Nephron (organoid): ENCODE measurements around the gene COL4A4.
"Not testable (repeated sequence)": the region's sequence is repeated elsewhere in the genome, so short reads cannot be mapped to it uniquely, and the experiment has no call there.

ENCODE experiments used
- H3K27ac Mint-ChIP-seq, 3 experiments: 2 replicates each; pipeline ENCODE4 v1.8.0; 2020; ENCODE audit warnings: mixed read lengths in 3 of 3, mild to moderate bottlenecking in 2 of 3, moderate library complexity in 1 of 3
- H3K27me3 Mint-ChIP-seq: 2 replicates; pipeline ENCODE4 v1.8.0; 2021; ENCODE audit warnings: low read depth, mild to moderate bottlenecking, moderate library complexity, mixed read lengths
- H3K36me3 Mint-ChIP-seq: 2 replicates; pipeline ENCODE4 v1.8.0; 2020; ENCODE audit warnings: low read depth, mixed read lengths
- H3K4me1 Mint-ChIP-seq: 2 replicates; pipeline ENCODE4 v1.8.0; 2020; ENCODE audit warnings: mixed read lengths
- H3K4me3 Mint-ChIP-seq, 3 experiments: 2 replicates each; pipeline ENCODE4 v1.8.0; 2020; ENCODE audit warnings: mild to moderate bottlenecking in 3 of 3, mixed read lengths in 3 of 3, moderate library complexity in 2 of 3
- H3K9me3 Mint-ChIP-seq: 2 replicates; pipeline ENCODE4 v1.8.0; 2020; ENCODE audit warnings: mixed read lengths
- CTCF ChIP-seq, 3 experiments: fragments of 200-600 bp; sonication (generic); IDR thresholded peaks; one replicate each; pipeline ENCODE4 v1.5.0; 2021; ENCODE audit warnings: antibody characterized with exemption in 3 of 3; ENCODE audit not compliant: unreplicated experiment in 3 of 3

Gene COL4A4

DNA sequence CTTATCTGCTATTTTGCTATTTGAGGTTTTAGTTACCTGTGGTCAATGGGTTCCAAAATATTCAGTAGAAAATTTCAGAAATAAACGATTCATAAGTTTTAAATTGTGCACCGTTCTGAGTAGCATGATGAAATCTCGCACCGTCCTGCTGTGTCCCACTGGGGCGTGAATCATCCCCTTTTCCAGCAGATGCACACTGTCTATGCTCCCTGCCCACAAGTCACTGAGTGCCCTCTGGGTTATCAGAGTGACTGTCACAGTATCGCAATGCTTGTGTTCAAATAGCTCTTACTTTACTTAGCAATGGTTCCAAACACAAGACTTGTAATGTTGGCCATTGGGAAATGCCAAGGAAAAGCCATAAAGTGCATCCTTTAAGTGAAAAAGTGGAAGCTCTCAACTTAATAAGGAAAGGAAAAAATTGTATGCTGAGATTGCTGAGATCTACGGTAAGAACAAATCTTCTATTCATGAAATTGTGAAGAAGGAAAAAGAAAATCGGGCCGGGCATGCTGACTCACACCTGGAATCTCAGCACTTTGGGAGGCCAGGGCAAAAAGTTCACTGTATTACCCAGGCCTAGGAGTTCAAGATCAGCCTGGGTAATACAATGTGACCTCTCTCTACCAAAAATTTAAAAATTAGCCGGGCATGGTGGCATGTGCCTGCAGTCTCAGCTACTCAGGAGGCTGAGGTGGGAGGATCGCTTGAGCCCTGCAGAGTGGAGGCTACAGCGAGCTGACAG lies 13.8 kb upstream of the COL4A4 start:
- Mint-ChIP-seq H3K4me1 (peaks cover 4% of the 10 kb centered on the region), H3K27me3 (no peaks in the 10 kb centered on the region), H3K4me3 (no peak overlapping the region), H3K9me3 (no peaks in the 10 kb centered on the region), H3K27ac (no peak overlapping the region), H3K36me3 (no peaks in the 10 kb centered on the region)
- TF ChIP-seq CTCF (IDR thresholded peaks at IDR 0.05; ENCODE audit: unreplicated experiment in 3 of 3): no peak

- H3K36me3 Mint-ChIP-seq, H3K4me3 Mint-ChIP-seq, H3K4me1 Mint-ChIP-seq, H3K27ac Mint-ChIP-seq: not testable (repeated sequence)
- peaks cover 14% of the 10 kb centered on the region for H3K9me3 Mint-ChIP-seq
- H3K27me3 Mint-ChIP-seq: peaks cover 28% of the 10 kb centered on the region
Measured at GRCh38 chr2:227171779-227172178, 7.8 kb upstream of the COL4A4 start.

- Mint-ChIP-seq H3K4me1 (peaks cover 5% of the 10 kb centered on the region), H3K4me3 (peak overlapping the region; percentile 64 to 81 (median 79)), H3K27me3 (peaks cover 84% of the 10 kb centered on the region), H3K9me3 (peaks cover 18% of the 10 kb centered on the region), H3K27ac (no peak overlapping the region), H3K36me3 (no peaks in the 10 kb centered on the region)
- TF ChIP-seq CTCF (IDR thresholded peaks at IDR 0.05; ENCODE audit: unreplicated experiment in 3 of 3): no peak
Measured at GRCh38 chr2:227164763-227165291, 822 bp upstream of the COL4A4 start.

DNA sequence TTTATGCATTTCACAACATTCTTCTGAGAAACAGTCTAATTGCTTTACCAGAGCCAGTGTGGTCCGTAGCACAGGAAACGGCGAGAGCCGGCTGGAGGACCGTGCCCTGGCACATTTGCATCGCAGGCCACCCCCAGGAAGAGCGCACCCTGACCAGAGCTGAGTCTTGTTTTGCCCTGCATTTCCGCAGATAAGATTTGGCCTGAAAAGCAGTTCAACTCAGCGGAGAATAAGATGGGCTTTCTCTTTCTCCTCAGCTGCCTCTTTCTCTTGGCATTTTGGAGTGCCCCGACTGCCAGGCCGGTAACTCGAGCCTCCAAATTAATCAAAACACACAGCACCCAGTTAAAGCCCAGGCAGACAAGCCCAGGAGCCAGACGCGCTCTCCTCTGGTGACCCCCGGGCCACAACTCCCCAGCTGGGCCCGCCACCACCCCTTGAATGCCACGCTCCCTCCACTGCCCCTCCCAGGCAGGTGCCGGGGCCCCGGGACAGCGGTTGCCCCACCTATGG lies 464 bp downstream of the COL4A4 start:
- H3K4me1 Mint-ChIP-seq: peaks cover 5% of the 10 kb centered on the region
- H3K27ac Mint-ChIP-seq: no peak overlapping the region
- TF ChIP-seq CTCF (IDR thresholded peaks at IDR 0.05; ENCODE audit: unreplicated experiment in 3 of 3): no peak
- H3K4me3 Mint-ChIP-seq: peak overlapping the region; percentile 76 to 87 (median 86)
- H3K36me3 Mint-ChIP-seq: no peaks in the 10 kb centered on the region
- H3K27me3 Mint-ChIP-seq: peaks cover 94% of the 10 kb centered on the region
- peaks cover 22% of the 10 kb centered on the region for H3K9me3 Mint-ChIP-seq

DNA sequence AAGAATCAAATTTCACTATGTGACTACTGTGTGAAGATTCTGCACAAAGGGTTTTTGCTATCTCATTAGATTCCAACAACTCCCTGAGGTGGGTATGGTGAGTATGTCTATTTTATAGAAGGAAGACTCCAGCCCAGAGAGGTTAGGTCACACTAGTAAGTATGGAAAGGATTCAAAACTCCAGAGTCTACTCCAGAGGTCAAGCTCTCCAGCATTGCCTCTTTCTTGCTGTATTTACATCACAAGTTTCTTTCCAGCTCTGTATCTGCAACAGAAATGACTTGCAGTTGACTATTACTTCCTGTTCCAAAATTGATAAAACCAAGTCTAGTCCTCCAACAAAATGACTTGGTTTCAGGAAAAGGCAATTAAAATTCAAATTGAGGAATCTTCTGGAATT lies 2.1 kb downstream of the COL4A4 start:
- TF ChIP-seq CTCF (IDR thresholded peaks at IDR 0.05; ENCODE audit: unreplicated experiment in 3 of 3): no peak
- H3K4me1 Mint-ChIP-seq: peaks cover 5% of the 10 kb centered on the region
- H3K27ac Mint-ChIP-seq: no peak overlapping the region
- no peak overlapping the region for H3K4me3 Mint-ChIP-seq
- H3K36me3 Mint-ChIP-seq: no peaks in the 10 kb centered on the region
- peaks cover 17% of the 10 kb centered on the region for H3K9me3 Mint-ChIP-seq
- H3K27me3 Mint-ChIP-seq: peaks cover 81% of the 10 kb centered on the region

DNA sequence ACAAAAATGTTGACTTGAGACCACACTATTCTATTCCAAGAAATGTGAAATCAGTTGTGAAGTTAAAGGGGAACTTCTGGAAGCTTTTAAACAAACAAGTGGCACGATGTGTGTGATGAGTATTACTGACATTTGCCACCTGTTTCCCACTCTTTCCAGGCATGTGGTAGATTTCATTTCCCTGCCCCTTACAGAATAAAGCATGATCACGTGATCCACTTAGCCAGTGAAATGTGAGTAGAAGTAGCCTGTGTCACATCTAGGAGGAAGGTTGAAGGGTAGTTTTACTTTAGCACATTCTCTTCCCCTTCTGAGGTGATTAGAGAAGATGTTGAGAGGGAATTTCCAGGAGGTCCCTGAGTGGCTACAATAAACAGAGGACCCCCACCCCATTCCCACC lies 3.8 kb downstream of the COL4A4 start:
- H3K27me3 Mint-ChIP-seq: peaks cover 70% of the 10 kb centered on the region
- no peak overlapping the region for H3K4me3 Mint-ChIP-seq
- peaks cover 5% of the 10 kb centered on the region for H3K4me1 Mint-ChIP-seq
- H3K36me3 Mint-ChIP-seq: no peaks in the 10 kb centered on the region
- no peak overlapping the region for H3K27ac Mint-ChIP-seq
- TF ChIP-seq CTCF (IDR thresholded peaks at IDR 0.05; ENCODE audit: unreplicated experiment in 3 of 3): no peak
- H3K9me3 Mint-ChIP-seq: peaks cover 8% of the 10 kb centered on the region
